Activated CD8-positive, alpha-beta memory T cell treated with anti-CD3 and anti-CD28 coated beads for 1 hour (primary cell): ENCODE results near the gene AGRN.
"Not testable (repeated sequence)": the region's sequence is repeated elsewhere in the genome, so short reads cannot be mapped to it uniquely, and the experiment has no call there.

ENCODE experiments used
- DNase-seq, 2 donors: peaks; one replicate each; pipeline ENCODE4 v3.0.0-alpha.2; 2020; ENCODE audit warnings: low read depth in 1 of 2; ENCODE audit errors: extremely low read depth in 1 of 2

AGRN gene

DNA sequence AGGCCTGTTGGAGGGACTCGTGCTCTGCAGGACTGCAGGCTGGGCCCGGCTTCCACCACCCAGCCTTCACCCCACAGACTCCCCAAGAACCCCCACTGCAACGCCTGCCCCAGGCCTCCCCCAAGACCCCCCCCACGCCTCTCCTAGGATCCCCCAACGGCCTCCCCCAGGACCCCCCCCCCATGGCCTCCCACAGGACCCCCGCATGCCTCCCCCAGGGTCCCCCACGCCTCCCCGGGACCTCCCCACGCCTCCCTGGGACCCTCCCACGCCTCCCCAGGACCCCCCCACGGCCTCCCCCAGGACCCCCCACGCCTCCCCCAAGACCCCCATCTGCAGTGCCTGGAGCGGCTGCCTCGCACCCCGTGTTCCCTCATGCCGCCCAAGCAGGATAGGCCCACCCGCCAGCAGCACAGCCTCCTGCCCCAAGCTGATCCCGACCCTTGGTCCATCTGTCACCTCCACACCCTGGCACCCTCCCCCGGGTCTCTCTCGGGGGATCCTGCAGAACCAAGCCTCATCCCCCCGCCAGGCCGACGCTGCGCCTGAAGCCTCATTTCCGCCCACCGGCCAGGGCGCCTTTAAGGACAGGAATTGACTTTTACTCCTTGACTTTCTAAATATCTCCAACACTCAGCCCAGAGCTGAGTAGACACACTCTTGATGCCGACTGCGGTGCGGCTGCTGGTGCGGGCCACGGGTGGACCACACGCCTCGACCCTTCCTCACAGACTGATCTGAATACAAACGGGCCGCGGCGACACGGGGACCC, 68.3 kb downstream of the AGRN start:
- DNase-seq = no peak

DNA sequence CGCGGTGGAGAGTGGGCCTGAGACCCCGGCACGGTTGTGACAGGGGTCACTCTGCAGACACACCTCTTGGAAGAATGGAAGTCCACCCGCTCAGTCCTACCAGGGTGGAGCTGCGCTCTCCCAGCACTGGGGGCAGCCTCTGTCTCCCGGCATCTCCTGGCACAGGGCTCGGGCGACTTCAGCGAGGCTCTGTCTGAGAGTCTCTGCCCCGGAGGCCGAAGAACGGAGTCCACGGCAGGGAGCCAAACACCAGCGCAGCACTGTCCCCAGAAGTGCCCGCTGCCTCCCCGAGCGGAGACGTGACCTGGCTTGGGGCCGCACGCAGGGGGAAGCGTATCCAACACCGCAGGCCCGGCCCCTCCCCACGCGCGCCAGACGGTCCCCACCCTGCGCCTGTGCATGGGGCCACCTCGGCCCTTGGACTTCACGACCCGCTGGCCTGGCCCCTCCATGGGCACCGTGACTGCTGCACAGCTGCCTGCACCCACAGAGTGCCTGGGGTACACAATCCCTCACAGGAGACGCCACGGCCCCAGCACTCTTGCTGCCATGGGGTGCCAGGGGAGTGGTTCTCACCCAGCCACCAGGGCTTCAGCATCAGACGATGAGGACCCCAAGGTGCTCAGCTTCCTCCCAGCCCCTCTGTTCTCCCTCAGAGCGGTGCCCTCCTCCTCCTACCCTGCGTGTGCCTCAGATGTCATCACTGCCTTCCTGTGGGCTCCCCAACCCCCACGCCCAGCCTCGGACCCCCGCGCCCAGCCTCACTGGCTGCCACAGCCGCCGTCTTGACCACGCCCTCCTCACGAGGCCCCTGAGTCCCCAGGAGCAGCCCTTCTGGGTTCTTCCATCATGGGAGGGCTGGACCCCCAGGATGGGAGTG, 69.1 kb downstream of the AGRN start:
- no peak for DNase-seq

DNA sequence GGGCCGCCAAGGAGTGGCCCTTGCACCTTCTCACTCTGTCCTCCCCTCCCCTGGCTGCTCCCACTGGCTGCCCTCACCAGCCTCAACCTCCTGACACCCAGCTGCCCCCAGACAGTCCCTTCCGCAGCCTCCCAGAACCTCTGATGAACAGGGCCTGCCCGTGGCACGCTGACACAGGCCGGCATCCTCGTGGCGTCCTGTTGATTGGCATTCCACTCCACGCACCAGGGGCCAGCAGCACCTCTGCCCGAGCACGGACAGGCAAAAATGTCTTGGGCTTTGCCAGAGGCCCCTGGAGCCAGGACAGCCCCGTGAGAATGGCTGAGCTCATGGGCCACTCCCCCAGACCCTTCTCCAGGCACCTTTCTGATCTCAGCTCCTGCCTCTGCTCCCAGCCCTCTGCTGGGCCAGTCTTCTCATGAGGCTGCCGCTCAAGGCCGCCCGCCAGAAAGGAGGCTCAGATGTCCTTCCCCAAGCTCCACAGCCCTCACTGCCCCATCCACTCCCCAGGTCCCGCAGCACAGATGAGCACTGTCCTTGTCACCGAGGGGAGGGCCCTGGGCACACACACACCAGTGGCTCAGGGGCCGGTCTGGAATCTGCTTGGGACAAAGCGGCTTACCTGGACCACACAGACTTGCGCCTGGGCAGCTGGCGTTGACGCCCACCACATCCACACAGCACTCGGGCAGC, 70.0 kb downstream of the AGRN start:
- DNase-seq = no peak

DNA sequence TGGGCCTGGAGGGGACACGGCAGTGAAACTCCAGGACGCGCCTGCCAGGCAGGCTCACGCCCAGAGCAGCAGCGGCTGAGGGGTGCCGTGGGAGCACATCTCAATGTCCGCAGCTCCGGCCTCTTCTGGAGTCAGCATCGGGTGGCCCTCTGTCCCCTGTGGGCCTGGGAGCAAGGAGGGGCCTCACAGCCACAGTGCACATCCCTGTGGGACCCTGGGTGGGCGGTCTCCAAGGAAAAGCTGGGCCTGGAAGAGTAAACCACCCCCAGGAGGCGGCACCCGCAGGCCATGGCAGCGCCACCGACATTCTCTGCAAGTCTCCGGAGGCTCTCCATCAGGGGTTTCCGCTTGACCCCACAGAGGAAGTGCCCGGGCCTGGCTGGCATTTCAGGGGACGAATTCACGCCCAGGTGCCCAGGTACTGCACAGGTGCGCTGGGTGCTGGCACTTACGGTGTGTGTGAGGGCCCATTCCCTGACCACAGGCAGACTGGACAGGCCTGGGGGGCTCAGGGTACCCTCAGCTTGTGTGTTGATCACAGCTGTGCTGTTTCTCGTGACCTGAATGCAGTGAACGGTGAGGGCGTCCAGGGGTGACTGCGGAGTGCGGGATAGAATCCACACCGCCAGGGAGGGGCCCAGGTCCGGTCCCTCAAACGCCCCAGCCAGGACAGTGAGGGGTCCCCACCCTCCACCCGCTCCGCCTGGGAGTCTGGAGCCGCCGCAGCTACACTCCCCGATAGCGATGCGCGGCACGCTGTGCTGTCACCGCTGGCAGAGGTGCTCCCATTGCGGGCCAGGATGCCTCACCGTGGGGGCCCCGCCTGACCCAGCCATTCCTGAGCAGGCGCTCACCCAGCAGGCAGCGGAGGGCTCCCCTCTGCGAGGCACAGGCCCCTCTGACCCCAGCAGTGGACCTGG, 70.8 kb downstream of the AGRN start:
- no peak for DNase-seq

DNA sequence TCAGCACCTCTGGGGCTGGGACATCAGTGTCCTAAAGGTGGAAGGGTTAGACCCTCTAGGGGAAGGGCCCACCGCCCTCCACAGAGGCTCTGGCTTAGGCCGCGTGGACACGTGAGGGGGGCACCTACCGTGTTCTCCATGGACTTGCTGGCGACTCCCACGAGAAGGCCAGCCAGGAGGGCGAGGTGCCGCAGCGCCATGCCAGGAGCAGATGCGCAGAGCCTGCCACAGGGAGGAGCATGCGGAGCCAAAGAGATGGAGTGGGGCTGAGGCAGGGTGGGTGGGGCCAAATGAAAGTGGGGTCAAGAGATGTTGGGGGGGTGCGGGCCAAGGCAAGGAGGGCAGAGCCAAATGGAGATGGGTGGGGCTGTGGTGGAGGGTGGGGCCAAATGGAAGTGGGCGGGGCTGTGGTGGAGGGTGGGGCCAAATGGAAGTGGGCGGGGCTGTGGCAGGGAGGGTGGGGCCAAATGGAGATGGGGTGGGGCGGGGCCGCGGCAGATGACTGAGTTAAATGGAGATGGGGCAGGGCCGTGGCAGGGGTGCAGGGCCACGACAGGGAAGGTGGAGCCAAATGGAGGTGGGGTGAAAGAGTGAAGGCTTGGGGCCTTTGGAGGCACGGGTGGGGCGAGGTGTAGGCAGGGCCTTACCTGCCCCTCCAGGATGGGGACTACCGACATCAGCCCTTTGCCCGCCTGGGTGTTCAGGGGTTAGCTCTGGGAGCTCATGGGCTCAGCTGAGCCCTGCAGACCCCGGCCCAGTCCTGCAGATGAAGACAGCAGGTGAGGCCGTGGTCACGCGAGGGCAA, 71.6 kb downstream of the AGRN start:
- DNase-seq = no peak

DNA sequence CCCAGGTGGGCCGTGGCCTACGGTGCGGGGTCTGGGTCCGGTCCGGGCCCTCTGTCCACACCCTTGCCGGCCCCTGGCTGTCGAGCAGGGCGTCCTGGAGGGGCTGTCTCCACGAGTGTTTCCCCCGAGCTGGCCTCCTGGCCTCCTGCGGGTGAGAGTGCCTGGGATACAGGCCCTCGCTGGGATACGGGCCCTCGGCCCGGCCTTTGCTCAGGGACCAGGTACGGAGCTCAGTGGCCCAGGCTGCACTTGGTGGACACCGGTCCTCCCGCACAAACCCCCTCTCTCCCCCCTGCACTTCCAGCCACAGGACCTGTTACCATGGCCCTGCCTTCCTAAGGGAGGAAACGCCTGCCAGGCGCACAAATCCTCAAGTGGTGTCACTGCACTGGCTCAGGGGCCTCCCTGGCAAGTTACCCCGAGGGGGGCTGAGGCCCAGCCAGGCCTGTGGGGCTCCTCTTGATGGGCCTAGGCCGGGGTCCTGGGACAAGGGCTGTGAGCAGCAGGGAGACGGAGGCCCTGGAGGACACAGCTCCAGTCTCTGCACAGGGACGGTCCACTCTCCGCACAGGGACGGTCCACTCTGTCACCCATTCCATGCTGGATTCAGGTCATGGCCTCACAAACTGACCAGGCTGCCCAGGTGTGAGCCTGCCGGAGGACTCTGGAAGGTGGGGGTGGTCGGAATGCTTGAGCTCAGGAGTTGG, 72.4 kb downstream of the AGRN start:
- no peak for DNase-seq

DNA sequence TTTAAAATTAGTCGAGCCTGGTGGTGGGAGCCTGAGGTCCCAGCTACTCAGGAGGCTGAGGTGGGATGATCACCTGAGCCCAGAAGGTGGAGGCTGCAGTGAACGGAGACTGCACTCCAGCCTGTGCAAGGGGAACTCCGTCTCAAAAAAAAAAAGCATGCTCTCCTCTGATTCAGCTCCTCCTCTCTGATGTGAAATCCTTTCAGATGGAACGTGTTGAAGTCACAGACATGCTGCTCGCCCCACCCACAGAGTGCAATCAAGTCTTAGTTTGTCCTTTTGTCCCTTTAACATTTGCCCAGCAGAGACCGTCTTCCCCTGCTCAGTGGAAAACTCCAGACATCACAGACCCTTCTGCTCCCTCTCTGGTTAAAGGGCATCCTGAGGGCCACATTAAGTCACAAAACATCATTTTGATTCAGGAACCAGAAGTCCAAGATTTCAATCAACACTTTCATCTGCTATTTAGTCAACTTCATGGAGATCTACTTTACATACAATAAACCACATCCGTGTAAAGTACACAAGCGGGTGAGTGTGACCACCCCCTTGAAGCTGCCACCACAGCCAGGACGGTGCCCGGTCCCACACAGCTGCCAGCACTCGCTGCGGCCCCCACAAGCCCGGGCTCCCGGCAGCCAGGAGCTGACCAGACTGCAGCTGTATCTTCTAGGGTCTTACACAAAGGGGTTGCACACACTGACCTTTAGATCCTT, 73.1 kb downstream of the AGRN start:
- DNase-seq = no peak

DNA sequence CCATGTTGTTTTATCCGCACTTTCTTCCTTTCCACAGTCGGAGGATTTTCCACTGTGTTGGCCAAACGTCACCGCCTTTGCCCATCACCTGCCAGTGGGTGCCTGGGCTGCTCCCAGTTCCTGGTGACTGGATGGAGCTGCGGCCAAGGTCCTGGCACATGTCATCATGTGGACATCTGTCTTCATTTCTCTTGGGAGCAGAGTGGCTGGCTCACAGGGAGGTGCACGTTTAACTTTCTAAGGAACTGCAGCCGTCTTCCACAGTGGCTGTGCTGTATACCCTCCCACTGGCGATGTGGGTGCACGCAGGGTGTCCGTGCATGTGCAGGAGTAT, 73.7 kb downstream of the AGRN start:
- DNase-seq = no peak

DNA sequence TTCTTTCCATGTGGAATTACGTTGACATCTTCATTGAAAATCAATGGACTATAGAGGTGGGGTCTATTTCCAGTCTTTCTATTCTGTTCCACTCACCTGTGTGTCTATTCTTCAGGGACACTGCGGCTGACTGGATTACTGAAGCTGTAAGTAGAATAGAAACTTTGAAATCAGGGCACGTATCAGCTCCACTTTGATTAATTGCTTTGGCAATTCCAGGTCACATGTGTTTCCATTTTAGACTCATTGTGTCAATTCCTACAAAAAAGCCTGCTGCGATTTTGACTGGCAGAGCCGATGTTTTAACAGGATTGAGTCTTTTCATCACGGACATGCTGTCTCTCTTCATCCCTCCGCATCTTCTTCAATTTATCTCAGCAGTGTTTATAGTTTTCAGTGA, 75.1 kb downstream of the AGRN start:
- DNase-seq = no peak

DNA sequence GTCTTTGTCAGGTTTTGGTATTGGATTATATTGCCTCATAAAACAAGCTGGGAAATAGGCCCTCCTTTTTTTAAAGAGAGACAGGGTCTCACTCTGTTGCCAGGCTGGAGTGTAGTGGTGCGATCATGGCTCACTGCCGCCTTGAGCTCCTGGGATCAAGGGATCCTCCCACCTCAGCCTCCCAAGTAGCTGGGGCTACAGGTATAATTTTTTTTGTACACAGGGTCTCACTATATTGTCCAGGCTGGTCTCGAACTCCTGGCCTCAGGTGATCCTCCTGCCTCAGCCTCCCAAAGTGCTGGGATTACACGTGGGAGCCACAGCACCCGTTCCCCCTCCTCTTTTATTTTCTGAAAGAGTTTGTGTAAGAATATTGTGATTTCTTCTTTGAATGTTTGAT, 76.2 kb downstream of the AGRN start:
- DNase-seq = not testable (repeated sequence)

DNA sequence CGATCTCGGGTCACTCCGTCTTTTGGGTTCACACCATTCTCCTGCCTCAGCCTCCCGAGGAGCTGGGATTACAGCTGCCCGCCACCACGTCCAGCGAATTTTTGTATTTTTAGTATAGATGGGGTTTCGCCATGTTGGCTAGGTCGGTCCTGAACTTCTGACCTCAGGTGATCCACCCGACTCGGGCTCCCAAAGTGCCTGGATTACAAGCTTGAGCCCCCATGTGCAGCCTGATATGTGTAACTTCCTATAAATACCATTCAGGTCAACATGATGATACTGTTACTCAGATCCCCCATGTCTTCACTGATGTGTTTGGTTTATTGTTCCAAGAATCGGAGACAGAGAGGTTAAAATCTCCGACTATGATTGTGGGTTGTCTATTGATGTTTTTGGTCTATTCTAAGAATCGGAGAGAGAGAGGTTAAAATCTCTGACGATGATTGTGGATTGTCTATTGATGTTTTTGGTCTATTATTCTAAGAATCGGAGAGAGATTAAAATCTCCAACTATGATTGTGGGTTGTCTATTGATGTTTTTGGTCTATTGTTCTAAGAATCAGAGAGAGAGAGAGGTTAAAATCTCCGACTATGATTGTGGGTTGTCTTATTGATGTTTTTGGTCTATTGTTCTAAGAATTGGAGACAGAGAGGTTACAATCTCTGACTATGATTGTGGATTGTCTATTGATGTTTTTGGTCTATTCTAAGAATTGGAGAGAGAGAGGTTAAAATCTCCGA, 78.9 kb downstream of the AGRN start:
- no peak for DNase-seq

DNA sequence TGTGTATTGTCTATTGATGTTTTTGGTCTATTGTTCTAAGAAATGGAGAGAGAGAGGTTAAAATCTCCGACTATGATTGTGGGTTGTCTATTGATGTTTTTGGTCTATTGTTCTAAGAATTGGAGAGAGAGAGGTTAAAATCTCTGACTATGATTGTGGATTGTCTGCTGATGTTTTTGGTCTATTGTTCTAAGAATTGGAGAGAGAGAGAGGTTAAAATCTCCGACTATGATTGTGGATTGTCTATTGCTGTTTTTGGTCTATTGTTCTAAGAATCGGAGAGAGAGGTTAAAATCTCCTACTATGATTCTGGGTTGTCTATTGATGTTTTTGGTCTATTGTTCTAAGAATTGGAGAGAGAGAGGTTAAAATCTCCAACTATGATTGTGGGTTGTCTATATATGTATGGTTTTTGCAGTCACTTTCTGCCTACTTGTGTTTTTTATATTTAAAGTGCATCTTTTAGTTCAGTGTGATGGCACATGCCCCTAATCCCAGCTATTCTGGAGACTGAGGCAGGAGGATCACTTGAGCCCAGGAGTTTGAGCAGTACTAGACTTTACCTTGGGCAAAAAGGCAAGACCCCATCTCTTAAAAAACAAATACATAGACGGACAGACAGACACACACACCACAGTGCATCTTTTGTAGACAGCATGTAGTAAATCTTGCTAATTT, 79.7 kb downstream of the AGRN start:
- DNase-seq = no peak

DNA sequence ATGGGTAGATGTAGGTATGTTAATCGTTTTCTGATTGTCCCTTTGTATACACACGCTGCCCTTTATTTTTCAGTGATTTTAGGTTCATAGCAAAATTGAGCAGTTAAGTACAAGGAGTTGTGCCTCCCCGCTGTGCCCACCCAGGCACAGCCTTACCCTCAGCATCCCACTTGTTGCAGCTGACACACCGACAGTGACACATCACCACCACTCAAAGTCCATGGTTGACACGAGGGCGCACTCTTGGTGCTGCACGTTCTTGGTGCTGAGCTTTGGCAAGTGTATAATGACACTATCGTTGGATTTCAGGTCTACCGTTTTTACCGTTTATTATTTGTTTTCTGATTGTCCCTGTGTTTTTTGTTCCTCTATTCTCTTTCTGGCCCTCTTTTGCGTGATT, 80.4 kb downstream of the AGRN start:
- DNase-seq = no peak

DNA sequence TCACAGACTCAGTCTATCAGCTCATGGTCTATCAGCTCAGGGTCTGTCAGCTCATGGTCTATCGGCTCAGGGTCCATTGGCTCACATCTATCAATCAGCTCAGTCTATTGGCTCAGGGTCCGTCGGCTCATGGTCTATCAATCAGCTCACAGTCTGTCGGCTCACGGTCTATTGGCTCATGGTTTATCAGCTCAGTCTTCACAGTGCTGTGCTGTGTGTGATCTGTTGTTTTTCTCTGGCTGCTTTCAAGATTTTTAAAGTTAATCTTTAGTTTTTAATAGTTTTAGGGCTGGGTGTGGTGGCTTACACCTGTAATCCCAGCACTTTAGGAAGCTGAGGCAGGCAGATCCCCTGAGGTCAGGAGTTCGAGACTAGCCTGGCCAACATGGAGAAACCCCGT, 81.6 kb downstream of the AGRN start:
- DNase-seq = no peak

DNA sequence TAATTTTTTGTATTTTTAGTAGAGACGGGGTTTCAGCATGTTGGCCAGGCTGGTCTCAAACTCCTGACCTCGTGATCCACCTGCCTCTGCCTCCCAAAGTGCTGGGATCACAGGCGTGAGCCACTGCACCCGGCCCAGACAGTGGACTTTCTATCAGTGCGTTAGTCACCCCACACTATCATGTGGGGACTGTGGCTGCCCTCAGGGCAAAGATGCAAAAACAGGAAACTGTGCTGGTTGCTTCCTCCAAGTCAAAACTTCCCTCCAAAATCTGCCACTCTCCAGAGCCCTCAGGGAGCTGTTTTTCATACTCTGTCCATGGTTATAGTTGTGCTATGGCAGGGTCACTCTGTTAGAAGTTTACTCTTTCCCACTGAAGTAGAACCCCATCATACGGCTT, 84.2 kb downstream of the AGRN start:
- DNase-seq = not testable (repeated sequence)
